IgD-negative memory B cell (primary cell): ENCODE measurements around the gene GJB6. TPM values are rescaled to one million over a fixed set of nuclear protein-coding genes. Genes with fewer than 3 reads are reported as not detected.

Experiments used
- H3K27ac Mint-ChIP-seq, 3 donors: one replicate each; pipeline ENCODE4 v1.8.0; 2020 to 2022; ENCODE audit warnings: mild to moderate bottlenecking in 3 of 3, mixed read lengths in 3 of 3, moderate library complexity in 1 of 3
- H3K27me3 Mint-ChIP-seq: one replicate; pipeline ENCODE4 v1.8.0; 2021; ENCODE audit warnings: mixed read lengths
- H3K36me3 Mint-ChIP-seq: one replicate; pipeline ENCODE4 v1.8.0; 2020; ENCODE audit warnings: mild to moderate bottlenecking, mixed read lengths
- H3K4me1 Mint-ChIP-seq, 3 donors: one replicate each; pipeline ENCODE4 v1.8.0; 2020 to 2022; ENCODE audit warnings: mixed read lengths in 3 of 3, mild to moderate bottlenecking in 1 of 3
- H3K4me3 Mint-ChIP-seq, 4 donors: one replicate each; pipeline ENCODE4 v1.8.0; 2020 to 2022; ENCODE audit warnings: mild to moderate bottlenecking in 4 of 4, mixed read lengths in 4 of 4, moderate library complexity in 3 of 4
- H3K9me3 Mint-ChIP-seq, 3 donors: one replicate each; pipeline ENCODE4 v1.8.0; 2020 to 2021; ENCODE audit warnings: mixed read lengths in 3 of 3, mild to moderate bottlenecking in 1 of 3
- polyA plus RNA-seq: library from polyadenylated mRNA; unstranded; fragments of 300-500 nt; fragmentation: Illumina TruSeq; gene quantifications from one replicate; pipeline ENCODE4 v1.2.3, GENCODE V29; 2021

The GJB6 gene
- polyA plus RNA-seq, 1 donor from 2014 or later, result not detected

DNA sequence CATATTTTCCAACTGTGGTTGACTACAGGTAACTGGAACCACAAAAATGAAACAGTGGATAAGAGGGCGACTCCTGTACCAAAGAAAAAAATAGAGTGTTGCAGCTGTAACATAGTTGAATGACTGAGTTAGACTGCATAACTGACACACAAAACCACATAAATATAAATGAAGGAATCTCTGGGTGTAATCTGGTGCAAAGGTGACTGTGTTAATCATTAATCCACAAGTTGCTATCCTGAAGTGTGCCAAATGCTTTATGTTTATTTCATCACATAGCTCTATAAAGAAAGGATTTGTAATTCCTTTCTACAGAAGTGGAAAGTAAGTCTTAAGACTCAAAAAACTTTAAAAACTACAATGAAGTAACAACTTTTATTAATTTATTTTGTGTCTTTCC lies 33.3 kb downstream of the GJB6 start:
- Mint-ChIP-seq H3K27me3 (peaks cover 32% of the 10 kb centered on the region), H3K9me3 (peaks cover 0 to 4% (median 2%) of the 10 kb centered on the region in 3 donors), H3K4me3 (no peak overlapping the region), H3K36me3 (peaks cover 4% of the 10 kb centered on the region), H3K4me1 (peaks cover 6 to 13% (median 6%) of the 10 kb centered on the region in 3 donors), H3K27ac (no peak overlapping the region)

DNA sequence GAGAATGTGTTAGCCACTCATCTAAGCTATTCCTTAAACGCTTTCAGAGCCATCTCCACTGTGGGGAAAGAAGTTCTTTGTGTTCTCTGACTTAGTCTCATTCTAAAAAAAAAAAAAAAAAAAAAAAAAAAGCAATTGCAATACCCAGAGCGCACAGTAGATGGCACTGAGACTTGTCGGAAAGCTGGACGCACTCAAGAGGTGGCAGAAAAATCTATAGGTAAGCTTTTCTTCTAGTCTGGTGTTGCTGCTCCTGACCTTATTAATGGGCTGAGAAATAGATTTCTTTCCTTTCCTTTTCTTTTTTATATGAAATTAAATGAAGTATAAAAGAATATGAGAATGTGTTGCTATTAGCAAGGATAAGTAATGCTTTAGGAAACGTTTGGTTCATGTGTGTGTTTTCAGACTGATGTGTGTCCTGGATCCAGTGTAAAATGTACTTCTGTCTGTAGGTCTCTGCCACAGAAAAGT lies 34.7 kb downstream of the GJB6 start:
- Mint-ChIP-seq H3K4me1 (peaks cover 8 to 16% (median 8%) of the 10 kb centered on the region in 3 donors), H3K27ac (no peak overlapping the region), H3K4me3 (no peak overlapping the region), H3K27me3 (peaks cover 36% of the 10 kb centered on the region), H3K36me3 (peaks cover 4% of the 10 kb centered on the region), H3K9me3 (peaks cover 0 to 4% (median 2%) of the 10 kb centered on the region in 3 donors)

DNA sequence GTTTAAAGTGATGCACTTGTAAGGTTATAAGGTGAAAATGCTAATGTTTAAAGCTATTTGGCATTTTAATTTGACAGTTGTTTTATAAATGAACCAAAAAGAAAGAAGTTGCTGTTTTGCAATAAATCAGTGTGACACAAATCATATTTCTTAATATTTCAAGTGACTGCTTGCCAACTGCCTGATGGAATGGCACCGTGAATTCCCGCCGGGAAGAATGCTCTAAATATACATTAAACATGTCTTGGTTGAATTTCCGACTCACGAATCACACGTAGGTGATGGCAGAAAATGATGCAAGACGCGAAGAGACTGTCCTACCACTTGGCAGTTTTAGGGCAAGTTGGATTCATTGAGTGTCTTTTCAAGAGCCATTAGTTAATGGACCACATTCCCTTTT lies 36.3 kb downstream of the GJB6 start:
- Mint-ChIP-seq H3K4me3 (no peak overlapping the region), H3K36me3 (peaks cover 3% of the 10 kb centered on the region), H3K27me3 (peaks cover 49% of the 10 kb centered on the region)

DNA sequence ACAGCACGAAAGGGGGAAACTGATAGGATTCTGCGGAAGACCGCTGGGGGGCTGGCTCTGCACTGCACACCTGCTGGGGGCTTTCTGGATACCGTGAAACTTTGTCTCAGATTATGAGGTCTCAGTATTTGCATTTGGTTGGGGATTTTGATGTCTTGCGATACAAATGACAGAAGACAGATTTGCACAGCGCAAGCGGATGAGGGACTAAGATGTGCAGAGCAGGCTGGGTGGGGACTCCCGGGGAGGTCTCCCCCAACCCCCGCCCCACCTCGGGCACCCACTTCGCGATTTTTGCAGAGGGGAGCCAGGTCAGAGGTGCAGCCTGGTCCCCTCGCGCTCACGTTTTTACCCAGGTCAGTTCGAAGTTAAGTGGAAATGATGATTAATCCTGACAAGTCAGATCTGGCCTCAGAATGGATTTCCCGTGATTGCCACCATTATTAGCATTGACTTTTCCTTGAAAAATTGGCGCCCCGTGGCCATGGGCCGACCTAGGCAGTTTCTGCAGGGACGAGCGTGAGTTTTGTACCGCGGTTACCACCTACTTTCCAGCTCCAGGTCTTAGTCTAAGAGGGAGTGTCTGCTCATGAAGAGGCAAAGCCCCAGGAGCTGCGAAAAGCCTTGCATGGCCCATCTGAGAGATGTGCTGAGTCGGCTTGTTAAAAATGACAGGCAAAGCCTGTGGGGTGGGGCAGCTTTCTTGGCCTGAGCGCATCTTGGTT lies 38.0 kb downstream of the GJB6 start:
- Mint-ChIP-seq H3K27me3 (peaks cover 52% of the 10 kb centered on the region), H3K9me3 (no peaks in the 10 kb centered on the region), H3K4me3 (peak overlapping the region; percentile 24 to 92 (median 79)), H3K4me1 (peaks cover 8 to 19% (median 10%) of the 10 kb centered on the region in 3 donors), H3K27ac (peak overlapping the region; percentile 12 to 74 (median 17)), H3K36me3 (peaks cover 1% of the 10 kb centered on the region)

More for the DNA sequence above, 36.3 kb downstream of the GJB6 start:
- peaks cover 8 to 19% (median 10%) of the 10 kb centered on the region in 3 donors for H3K4me1 Mint-ChIP-seq
- H3K9me3 Mint-ChIP-seq, result peaks cover 0 to 2% (median 0%) of the 10 kb centered on the region in 3 donors
- no peak overlapping the region for H3K27ac Mint-ChIP-seq

DNA sequence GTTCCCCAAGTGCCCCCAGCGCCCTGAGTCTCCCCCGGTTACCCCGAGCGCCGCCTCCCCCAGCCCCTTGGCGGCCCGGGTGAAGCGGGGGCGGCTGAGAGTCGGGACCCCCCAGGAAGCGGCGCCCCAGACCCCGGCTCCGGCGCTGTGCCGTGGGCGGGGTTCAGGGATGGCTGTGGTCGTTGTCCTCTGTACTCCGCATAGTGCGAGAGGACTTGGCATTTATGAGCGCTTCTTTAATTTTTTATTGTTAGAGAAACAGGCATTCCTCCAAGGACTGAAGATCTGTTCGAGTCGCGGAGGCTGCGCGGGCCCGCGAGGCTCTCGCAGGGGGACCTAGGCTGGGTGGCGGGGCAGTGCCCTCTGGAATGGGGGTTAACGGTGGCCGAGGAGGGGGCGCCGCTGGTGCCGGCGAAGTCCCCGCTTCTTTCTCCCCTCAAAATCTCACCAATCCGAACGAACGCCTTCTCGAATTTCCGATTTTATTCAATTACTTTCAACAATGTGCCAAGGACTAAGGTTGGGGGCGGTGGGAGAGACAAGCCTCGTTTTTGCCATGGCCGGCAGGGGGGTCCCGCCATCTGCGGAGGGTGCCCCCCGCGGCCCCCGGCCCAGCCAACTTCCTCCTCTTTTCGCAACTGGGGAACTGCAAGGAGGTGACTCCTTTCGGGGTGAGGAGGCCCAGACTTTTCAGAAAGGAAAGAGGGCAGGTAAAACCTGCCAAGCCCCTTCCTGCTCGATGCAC lies 38.8 kb downstream of the GJB6 start:
- H3K27ac Mint-ChIP-seq, result peak overlapping the region in 2 of 3 donors; percentile 17 to 74
- H3K9me3 Mint-ChIP-seq, result no peaks in the 10 kb centered on the region
- H3K36me3 Mint-ChIP-seq, result peaks cover 1% of the 10 kb centered on the region
- H3K4me1 Mint-ChIP-seq, result peaks cover 8 to 19% (median 11%) of the 10 kb centered on the region in 3 donors
- peak overlapping the region; percentile 24 to 92 (median 79) for H3K4me3 Mint-ChIP-seq
- peaks cover 52% of the 10 kb centered on the region for H3K27me3 Mint-ChIP-seq

DNA sequence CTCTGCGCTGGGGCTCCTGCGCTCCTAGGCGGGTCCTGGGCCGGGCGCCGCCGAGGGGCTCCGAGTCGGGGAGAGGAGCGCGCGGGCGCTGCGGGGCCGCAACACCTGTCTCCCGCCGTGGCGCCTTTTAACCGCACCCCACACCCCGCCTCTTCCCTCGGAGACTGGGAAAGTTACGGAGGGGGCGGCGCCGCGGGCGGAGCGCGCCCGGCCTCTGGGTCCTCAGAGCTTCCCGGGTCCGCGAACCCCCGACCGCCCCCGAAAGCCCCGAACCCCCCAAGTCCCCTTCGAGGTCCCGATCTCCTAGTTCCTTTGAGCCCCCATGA lies 39.3 kb downstream of the GJB6 start, which contains the start of gene GJB2:
Gene GJB2, minus strand, starts transcription at position 103 of the 326 bp plus-strand sequence. CDS start 3,357 bp downstream, outside the sequence.
- Mint-ChIP-seq H3K4me3 (peak within 1 kb of the TSS; percentile 69 to 92 (median 83)), H3K27ac (peak within 1 kb of the TSS in 2 of 3 donors; percentile 17 to 74), H3K27me3 (peaks cover 47% of the 10 kb centered on the region), H3K9me3 (no peaks in the 10 kb centered on the region), H3K4me1 (peaks cover 8 to 19% (median 11%) of the 10 kb centered on the region in 3 donors), H3K36me3 (peaks cover 4% of the 10 kb centered on the region)

DNA sequence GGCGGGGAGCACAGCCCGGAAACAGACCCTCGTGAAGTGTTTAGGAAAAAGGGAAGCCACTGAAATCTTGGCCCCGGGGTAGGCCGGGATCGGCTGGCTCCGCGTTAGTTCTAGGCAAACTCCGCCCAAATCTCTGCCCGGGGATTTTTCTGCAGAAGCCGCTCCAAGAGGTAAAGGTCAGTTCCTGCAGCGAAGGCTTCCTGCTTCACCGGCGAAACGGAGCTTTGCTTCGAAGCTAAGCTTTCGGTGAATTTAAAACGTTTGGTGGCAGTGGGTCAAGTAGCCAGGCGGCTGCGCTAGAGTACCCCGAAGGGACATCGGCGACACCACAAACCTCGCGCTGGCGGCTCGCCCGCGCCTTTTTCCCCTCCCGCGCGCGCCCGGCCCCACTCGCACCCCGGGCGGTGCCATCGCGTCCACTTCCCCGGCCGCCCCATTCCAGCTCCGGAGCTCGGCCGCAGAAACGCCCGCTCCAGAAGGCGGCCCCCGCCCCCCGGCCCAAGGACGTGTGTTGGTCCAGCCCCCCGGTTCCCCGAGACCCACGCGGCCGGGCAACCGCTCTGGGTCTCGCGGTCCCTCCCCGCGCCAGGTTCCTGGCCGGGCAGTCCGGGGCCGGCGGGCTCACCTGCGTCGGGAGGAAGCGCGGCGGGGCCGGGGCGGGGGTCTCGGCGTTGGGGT lies 39.8 kb downstream of the GJB6 start:
- Mint-ChIP-seq H3K4me3 (peak overlapping the region; percentile 69 to 92 (median 80)), H3K4me1 (peaks cover 8 to 18% (median 11%) of the 10 kb centered on the region in 3 donors), H3K27me3 (peaks cover 47% of the 10 kb centered on the region), H3K27ac (no peak overlapping the region), H3K9me3 (no peaks in the 10 kb centered on the region), H3K36me3 (peaks cover 4% of the 10 kb centered on the region)

DNA sequence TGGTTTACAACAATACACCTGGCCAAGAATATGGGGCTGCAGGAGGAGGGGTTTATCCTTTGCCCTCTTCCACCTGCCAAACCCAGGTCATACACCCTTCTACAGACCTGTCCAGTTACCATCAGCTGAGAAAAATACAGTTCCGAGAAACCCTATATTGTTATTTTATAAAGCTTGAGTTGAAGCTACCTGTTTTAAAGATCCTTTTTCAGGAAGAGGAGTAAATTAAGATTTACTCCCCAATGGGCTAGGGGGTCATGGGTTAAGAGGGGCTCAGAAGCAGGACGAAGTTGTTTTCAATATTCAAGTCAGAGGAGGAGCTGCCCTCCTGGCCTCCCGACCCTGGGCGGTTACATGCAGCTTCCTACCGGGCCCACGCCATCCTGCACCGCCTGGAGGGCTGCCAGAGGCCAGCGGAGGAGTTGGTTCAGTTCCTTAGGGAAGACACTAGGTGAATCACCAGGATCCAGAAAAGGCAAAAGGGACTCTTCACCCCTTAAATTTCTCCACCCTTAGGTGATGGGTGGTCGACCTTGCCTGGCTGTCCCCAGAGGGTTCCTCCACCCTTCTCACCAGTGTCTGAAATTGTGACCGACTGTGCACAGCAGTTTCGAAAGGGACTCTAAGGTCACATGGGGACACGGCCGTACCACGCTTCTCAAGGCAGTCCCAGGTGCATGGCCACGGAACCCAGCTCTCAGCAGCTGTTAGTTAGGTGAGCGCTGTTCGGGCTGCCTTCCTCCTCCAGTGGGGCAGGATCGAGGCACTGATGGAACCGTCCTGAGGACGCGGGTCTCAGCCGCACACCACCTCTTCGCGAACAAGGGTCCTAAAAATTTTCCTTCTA lies 40.6 kb downstream of the GJB6 start:
- Mint-ChIP-seq H3K36me3 (peaks cover 4% of the 10 kb centered on the region), H3K9me3 (no peaks in the 10 kb centered on the region), H3K4me3 (peak overlapping the region; percentile 69 to 92 (median 80)), H3K27me3 (peaks cover 49% of the 10 kb centered on the region), H3K4me1 (peaks cover 8 to 18% (median 11%) of the 10 kb centered on the region in 3 donors), H3K27ac (no peak overlapping the region)

DNA sequence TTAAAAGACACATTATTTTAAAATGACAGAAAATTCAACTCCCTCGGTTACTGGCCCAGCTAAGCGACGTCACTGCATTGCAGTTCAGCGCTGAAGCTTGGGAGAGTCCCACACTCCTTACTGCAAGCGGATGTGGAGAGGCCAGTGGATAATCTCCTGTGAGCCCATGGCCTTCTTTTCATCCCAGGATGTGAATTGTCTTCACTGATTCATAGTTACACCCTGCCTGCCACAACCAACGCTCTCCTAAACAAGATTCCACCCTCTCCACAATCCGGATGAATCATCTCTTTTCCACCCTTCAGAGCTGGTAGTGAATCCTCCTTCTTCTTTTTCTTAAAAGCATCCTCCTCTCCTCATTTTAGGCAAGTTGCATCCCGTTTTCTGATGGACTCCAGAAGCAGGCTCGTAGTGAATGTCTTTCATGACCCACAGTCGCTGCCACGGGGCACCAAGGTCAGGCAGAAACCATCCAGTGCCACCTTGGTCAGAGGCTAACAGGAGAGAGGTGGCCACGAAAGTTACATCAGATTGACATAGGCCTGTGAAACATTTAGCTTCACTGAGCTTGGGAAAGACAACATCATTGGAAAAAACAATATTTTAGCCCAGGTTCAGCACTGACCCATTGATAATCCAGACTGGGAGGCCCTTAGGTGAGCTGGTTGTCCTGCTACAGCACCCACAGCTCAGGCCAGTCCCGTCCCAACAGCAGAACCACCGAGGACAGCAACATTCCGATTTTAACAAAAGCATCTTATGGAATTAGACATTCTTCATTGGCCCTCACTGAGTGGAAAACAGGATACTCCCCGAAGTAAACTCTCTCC lies 41.4 kb downstream of the GJB6 start:
- peak overlapping the region in 2 of 4 donors; percentile 65 to 74 for H3K4me3 Mint-ChIP-seq
- no peak overlapping the region for H3K27ac Mint-ChIP-seq
- H3K9me3 Mint-ChIP-seq, result no peaks in the 10 kb centered on the region
- peaks cover 47% of the 10 kb centered on the region for H3K27me3 Mint-ChIP-seq
- peaks cover 4% of the 10 kb centered on the region for H3K36me3 Mint-ChIP-seq
- H3K4me1 Mint-ChIP-seq, result peaks cover 8 to 18% (median 11%) of the 10 kb centered on the region in 3 donors

DNA sequence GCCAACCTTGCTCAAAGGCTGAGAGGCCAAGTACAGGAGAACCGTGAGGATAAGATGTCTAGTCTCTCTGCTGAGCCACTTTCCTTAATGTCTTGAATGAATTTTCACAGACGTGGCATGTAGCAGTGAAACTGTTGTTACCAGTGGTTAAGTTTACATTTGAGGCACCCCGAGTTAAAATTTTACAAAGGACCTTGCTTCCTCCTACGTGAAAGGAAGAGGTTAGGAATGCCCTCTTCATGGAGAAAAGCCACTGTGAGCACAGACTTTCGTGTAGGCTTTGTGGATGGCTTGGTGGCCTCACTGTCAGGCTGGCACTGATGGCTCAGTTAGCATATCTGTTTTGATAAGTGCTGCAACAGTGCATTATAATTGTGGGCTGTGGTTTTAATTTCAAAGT lies 42.0 kb downstream of the GJB6 start:
- Mint-ChIP-seq H3K4me3 (peak overlapping the region in 1 of 4 donors; percentile 65), H3K9me3 (no peaks in the 10 kb centered on the region), H3K27me3 (peaks cover 41% of the 10 kb centered on the region), H3K27ac (no peak overlapping the region), H3K36me3 (peaks cover 4% of the 10 kb centered on the region), H3K4me1 (peaks cover 8 to 18% (median 11%) of the 10 kb centered on the region in 3 donors)

DNA sequence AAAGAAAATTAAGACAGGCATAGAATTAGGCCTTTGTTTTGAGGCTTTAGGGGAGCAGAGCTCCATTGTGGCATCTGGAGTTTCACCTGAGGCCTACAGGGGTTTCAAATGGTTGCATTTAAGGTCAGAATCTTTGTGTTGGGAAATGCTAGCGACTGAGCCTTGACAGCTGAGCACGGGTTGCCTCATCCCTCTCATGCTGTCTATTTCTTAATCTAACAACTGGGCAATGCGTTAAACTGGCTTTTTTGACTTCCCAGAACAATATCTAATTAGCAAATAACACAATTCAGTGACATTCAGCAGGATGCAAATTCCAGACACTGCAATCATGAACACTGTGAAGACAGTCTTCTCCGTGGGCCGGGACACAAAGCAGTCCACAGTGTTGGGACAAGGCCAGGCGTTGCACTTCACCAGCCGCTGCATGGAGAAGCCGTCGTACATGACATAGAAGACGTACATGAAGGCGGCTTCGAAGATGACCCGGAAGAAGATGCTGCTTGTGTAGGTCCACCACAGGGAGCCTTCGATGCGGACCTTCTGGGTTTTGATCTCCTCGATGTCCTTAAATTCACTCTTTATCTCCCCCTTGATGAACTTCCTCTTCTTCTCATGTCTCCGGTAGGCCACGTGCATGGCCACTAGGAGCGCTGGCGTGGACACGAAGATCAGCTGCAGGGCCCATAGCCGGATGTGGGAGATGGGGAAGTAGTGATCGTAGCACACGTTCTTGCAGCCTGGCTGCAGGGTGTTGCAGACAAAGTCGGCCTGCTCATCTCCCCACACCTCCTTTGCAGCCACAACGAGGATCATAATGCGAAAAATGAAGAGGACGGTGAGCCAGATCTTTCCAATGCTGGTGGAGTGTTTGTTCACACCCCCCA lies 43.2 kb downstream of the GJB6 start:
- peaks cover 3% of the 10 kb centered on the region for H3K36me3 Mint-ChIP-seq
- peaks cover 3 to 7% (median 6%) of the 10 kb centered on the region in 3 donors for H3K4me1 Mint-ChIP-seq
- peaks cover 33% of the 10 kb centered on the region for H3K27me3 Mint-ChIP-seq
- H3K9me3 Mint-ChIP-seq, result no peaks in the 10 kb centered on the region
- H3K4me3 Mint-ChIP-seq, result peak overlapping the region in 1 of 4 donors; percentile 40
- no peak overlapping the region for H3K27ac Mint-ChIP-seq

DNA sequence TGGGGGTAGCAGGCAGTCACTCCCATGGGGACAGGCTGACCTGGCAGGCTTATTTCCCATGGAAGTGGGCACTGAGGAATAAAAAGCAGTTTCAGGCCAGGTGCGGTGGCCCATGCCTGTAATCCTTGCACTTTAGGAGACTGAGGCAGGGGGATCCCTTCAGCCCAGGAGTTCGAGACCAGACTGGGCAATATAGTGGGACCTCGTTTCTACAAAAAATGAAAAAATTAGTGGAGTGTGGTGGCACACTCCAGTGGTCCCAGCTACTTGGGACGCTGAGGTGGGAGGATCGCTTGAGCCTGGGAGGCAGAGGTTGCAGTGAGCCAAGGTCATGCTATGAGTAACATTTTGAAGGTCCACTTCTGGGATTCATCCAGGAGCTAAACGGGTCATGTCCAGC lies 45.3 kb downstream of the GJB6 start:
- H3K27me3 Mint-ChIP-seq, result peaks cover 27% of the 10 kb centered on the region
- no peak overlapping the region for H3K27ac Mint-ChIP-seq
- peaks cover 0 to 3% (median 1%) of the 10 kb centered on the region in 3 donors for H3K4me1 Mint-ChIP-seq
- H3K4me3 Mint-ChIP-seq, result no peak overlapping the region
- peaks cover 3% of the 10 kb centered on the region for H3K36me3 Mint-ChIP-seq
- no peaks in the 10 kb centered on the region for H3K9me3 Mint-ChIP-seq
